Stimulated activated CD4-positive, alpha-beta T cell treated with anti-CD3 and anti-CD28 coated beads, Interleukin-2, amount 100 ng/mL, for 24 hours (primary cell): ENCODE results near the gene PPP1R37.
"Not testable (repeated sequence)": the region's sequence is repeated elsewhere in the genome, so short reads cannot be mapped to it uniquely, and the experiment has no call there.

ENCODE experiments used
- DNase-seq, 2 donors: peaks; one replicate each; pipeline ENCODE4 v3.0.0-alpha.2; 2020

PPP1R37 gene

GRCh38 chr19:45118106-45118505, 25.1 kb downstream of the PPP1R37 start:
- no peak for DNase-seq

GRCh38 chr19:45118591-45119355, 25.8 kb downstream of the PPP1R37 start:
- DNase-seq: not testable (repeated sequence)

GRCh38 chr19:45119582-45119981, 26.6 kb downstream of the PPP1R37 start:
- no peak for DNase-seq

- DNase-seq: no peak
Observed at GRCh38 chr19:45121827-45122345, 28.9 kb downstream of the PPP1R37 start.

GRCh38 chr19:45122832-45123231, 29.9 kb downstream of the PPP1R37 start:
- no peak for DNase-seq

GRCh38 chr19:45123440-45123850, 30.5 kb downstream of the PPP1R37 start:
- no peak for DNase-seq

GRCh38 chr19:45124021-45124420, 31.0 kb downstream of the PPP1R37 start:
- DNase-seq: no peak

GRCh38 chr19:45125360-45125759, 32.4 kb downstream of the PPP1R37 start:
- no peak for DNase-seq

GRCh38 chr19:45125975-45126493, 33.1 kb downstream of the PPP1R37 start:
- peak; percentile 78 to 79 for DNase-seq

- no peak for DNase-seq
Observed at GRCh38 chr19:45126654-45127053, 33.7 kb downstream of the PPP1R37 start.

- no peak for DNase-seq
Observed at GRCh38 chr19:45128146-45128545, 35.2 kb downstream of the PPP1R37 start.

- no peak for DNase-seq
Observed at GRCh38 chr19:45128806-45129205, 35.8 kb downstream of the PPP1R37 start.

- no peak for DNase-seq
Observed at GRCh38 chr19:45130236-45130635, 37.3 kb downstream of the PPP1R37 start.

GRCh38 chr19:45130888-45131615, 38.1 kb downstream of the PPP1R37 start:
- DNase-seq: no peak

GRCh38 chr19:45133661-45134060, 40.7 kb downstream of the PPP1R37 start:
- DNase-seq: no peak

GRCh38 chr19:45135176-45135885, 42.4 kb downstream of the PPP1R37 start:
- DNase-seq: no peak

- no peak for DNase-seq
Observed at GRCh38 chr19:45136507-45137178, 43.7 kb downstream of the PPP1R37 start.

- no peak for DNase-seq
Observed at GRCh38 chr19:45137179-45137761, 44.3 kb downstream of the PPP1R37 start.

- no peak for DNase-seq
Observed at GRCh38 chr19:45138303-45138751, 45.3 kb downstream of the PPP1R37 start.

- no peak for DNase-seq
Observed at GRCh38 chr19:45139286-45140143, 46.5 kb downstream of the PPP1R37 start.

GRCh38 chr19:45140144-45140503, 47.1 kb downstream of the PPP1R37 start:
- no peak for DNase-seq
